ENCODE results near the gene CMKLR1.

CMKLR1 gene

DNA sequence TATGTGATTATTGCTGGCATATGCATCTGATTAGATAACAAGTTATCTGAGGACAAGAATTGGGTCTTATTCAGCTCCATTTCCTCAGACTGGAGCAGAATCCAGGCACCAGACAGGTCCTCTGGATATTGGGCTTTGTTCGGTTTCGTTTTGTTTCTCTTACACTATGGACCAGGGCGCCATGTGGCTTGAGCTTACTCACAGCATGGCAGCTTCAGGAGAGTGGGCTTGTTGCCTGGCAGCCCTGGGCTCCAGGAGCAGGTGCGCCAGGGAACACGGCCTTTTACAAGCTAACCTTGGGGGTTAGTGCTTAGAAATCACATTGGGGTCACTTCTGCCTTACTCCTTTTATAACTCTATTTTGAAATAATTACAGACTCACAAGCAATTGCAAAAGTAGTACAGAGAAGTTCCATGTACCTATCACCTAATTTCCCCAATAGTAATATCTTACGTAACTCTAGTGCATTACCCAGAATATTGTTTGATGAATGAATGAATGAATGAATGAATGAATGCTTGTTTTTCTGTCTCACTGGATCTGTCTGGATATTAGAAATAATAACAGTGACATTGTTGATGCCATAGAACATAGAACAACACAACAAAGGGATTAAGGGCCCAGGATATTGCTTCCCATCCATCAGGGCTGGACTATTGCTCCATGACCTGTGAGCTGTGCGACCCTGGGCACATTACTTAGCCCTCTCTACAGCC, 39.0 kb downstream of the CMKLR1 start:
- no peak for DNase-seq (ENCODE audit: low spot score)

DNA sequence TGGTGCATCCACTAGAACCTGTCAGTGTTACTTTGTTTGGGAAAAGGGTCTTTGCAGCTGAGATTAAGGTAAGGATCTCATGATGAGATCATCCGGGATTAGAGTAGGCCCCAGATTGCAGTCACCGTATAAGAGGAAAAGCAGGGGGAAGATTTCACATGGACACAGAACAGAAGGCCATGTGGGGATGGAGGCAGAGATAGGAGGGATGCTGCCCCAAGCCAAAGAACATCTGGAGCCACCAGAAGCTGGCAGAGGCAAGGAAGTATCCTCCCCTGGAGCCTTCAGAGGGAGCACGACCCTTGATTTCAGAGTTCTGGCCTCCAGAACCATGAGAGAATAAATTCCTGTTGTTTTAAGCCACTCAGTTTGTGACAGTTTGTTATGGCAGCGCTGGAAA, 39.6 kb downstream of the CMKLR1 start:
- DNase-seq (ENCODE audit: low spot score) = no peak

DNA sequence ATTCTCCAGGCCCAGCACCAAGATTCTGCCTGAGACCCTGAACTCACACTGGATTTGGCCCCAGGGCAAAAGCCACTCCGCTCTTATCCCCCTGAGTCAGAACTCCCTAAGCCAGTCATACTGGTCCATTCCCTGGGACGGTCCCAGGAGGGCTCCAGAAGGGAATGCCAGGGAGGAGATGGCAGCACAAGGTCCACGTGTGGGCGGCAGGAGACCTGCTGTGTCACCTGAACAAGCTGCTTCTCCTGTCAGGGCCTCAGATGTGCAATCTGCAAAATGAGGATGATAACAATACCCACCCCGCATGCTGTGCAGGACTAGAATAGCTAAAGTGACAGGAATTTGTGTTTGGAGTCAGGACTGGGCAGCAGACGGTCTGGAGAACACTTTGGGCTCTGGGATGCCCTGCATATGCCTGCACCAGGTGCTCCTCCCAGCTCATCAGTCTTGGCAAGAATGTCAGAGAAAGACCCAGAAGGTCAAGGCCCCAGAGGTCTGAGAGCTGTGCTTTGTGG, 40.3 kb downstream of the CMKLR1 start:
- no peak for DNase-seq (ENCODE audit: low spot score)

DNA sequence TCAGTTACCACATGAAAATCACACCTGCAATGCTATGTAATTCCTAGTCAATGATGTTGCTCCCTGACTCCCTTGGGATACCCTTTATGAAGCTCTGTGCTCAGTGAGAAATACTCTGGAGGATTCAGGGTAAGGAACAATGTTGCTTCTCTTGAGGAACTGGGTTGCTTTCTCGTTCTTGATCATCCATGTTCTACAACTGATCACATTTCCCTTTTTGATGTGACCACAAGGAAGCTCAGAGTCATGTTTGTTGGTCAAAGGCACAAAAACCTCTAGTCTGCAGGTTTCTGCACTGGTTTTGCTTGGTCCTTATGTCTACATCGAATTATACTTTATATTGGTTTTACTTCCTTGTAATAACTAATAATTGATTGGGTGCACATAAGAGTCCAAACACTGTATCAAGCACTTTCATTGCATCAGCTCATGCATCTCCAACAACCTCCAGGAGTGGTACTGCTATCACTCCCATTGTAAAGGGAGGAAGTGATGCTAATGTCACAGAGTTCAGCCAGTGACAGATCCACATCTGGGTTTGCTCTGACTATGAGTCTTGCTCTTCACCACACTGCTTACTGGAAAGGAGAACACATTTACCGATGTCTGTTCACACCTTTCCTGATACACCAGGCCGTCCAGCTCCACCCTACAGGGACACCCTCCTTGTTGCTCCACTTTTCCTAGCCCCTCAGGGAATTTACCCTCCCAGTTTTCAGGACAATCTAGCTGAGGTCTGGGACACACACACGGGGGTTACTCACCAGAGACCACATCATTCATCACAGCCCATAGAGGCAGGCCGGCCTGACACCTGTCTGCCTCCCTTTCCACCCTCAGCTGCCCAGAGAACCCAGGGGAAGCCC, 41.0 kb downstream of the CMKLR1 start:
- DNase-seq (ENCODE audit: low spot score) = peak; percentile 16

DNA sequence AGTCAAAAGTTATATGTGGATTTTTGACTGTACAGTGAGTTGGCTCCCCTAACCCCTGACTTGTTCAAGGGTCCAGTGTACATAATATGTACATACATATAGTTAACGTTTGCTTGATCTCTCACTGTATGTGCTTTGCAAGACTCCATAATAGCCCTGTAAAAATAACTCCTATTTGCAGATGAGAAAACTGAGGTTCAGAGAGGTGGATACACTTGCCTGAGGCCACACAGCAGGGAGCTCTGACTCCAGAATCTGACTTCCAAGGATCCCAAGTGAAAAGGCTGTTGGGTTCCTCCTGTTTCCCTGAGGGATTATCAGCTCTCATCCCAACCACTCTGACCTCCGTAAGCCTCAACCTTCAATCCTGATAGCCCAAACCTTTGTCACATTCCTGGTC, 41.7 kb downstream of the CMKLR1 start:
- no peak for DNase-seq (ENCODE audit: low spot score)

DNA sequence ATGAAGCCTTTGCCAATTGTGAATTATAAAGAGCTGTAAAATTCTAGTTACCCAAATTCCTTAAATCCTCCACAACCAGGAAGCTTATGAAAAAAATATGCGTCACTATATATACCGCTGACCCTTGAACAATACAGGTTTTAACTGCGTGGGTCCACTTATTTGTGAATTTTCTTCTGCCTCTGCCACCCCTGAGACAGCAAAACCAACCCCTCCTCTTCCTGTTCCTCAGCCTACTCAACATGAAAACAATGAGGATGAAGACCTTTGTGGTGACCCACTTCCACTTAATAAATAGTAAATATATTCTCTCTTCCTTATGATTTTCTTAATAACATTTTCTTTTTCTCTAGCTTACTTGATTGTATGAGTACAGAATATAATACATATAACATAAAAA, 42.2 kb downstream of the CMKLR1 start:
- no peak for DNase-seq (ENCODE audit: low spot score)

DNA sequence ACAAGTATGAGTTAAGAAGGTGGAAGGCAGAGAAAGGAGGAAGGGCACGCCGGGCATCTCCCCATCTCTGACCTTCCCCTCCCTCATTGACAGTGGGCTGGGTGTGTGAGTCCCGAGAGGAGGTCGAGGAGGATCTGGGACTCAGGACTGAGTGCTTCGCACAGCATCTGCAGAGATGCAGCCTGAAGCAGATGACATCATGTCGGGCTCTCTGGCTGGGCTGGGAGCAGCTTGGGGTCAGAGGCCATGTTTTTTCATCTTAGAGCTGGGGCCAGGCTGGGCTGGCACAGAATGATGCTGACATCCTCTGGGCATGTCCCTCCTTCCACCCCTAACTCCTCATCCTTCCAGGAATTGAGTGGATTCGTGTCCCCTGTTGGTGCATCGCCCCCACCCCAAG, 43.5 kb downstream of the CMKLR1 start:
- no peak for DNase-seq (ENCODE audit: low spot score)

DNA sequence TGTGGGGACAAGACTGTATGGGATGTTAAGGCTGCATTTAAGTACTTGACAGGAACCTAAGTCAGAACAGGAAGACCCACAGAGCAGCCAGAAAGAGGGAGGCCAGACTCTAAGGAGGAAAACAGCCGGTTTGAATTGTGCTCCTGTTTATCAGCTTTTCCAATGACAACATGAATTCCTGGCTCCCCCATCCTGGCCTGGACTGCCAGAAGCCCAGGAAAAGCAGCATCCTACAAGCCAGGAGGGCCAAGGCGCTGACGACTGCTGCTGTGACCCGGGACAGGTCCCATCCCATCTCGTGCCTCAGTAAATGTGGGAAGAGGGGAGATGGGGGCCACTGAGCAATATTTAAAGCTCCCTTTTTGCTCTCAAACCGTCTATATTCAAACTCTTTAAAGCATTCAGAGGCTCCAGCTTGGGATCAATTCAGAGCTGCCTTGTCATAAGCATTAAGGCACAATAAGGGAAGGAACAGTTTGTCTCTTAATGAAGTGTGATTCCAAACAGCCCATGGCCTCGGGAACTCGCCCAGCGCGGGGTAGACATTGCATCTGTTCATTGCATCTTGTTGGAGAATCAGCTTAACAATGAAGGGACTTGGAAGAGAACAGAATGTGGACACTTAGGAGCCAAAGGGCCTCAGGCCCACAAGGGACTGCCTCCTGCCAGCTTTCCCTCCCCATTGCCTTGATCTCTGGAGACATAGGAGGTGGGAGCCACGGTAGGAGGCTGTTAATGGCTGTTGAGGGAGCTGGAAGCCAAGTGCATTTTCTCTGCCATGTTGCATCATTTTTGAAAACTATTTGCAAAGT, 49.6 kb downstream of the CMKLR1 start:
- DNase-seq (ENCODE audit: low spot score) = no peak

DNA sequence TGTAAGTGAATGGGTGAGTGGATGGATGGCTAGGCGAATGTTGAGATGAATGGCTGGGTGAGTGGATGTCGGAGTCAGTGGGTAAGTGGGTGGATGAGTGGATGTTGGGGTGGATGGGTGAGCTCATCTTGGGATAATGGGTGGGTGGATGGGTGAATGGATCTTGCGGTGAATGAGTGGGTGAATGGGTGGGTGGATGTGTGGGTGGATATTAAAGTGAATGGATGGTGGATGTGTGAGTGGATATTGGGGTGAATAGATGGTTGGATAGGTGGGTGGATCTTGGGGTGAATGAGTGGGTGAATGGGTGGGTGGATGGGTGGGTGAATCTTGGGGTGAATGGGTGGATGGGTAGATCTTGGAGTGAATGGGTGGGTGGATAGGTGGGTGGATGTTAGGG, 51.9 kb downstream of the CMKLR1 start:
- DNase-seq (ENCODE audit: low spot score) = no peak

DNA sequence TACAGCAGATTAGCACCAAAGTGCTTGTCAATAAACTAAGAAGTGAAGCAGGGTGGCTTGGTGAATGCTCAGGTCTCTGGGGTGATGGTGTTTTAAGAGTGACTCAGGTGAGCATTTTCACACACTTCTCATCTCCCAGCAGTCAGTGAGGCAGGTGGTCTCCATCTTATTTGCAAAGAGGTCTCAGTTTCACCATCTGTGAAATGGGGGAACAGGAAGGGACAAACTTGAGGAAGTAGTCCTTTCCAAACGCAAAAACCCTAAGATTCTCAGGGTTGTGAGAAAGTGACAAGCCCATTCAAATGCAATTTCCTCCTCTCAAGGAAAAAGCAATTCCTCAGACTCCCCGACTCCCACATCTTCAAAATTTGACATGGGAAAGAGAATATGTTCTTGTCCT, 54.1 kb downstream of the CMKLR1 start:
- no peak for DNase-seq (ENCODE audit: low spot score)

DNA sequence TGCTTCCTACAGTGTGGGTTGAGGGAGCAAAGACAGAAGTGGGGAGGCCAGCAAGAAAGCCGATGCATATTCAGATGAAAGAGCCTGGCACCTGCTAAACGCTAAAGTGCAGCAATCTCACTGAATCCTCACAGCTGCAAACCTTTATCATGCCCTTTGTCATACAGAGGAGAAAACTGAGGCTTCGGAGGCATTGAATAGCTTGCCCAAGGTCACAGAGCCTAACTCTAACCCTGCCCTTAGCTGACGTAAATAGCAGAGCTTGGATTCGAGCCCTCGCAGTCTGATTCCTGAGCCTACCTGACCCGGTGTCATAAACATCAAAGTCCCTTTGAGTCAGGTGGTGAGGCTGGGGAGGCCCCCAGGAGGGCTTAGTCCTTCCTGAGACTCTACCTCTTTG, 54.9 kb downstream of the CMKLR1 start:
- no peak for DNase-seq (ENCODE audit: low spot score)

DNA sequence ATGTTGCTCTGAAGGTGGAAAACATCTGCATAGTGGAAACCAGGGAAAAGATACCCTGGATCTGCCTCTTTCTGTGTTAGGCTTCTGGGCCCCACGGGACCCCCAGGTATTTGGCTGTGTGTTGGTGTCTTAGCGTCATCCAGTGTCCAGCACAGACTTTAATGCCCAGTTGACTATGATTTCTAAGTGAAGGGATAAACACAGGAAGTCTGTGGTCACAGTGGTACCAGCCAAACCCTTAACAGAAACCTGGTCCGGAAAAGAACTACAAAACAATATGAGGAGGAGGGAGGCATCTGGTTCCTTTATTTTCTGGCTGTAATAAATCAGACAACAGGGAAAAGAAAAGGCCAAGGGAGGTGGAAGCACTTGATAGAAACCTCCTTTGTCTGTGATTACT, 56.4 kb downstream of the CMKLR1 start:
- DNase-seq (ENCODE audit: low spot score) = no peak

DNA sequence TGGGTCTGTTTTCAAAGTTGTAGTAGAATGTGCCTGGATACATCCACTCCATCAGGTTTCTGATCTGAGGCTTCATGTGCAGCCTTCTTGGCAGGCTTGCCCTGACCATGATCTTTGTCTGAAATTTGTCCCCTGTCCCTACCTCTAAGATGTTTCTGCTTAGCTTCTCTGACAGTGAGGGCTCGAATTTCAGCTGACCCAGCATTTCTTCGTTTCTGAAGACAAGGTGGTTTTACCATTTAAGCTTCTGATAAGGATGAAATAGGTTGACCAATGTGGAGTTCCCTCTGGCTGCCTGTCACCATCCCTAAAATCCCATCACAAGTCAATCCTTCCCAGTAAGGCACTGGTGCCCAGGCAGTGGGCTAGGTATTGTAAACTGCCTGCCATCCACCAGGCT, 57.0 kb downstream of the CMKLR1 start:
- DNase-seq (ENCODE audit: low spot score) = no peak

DNA sequence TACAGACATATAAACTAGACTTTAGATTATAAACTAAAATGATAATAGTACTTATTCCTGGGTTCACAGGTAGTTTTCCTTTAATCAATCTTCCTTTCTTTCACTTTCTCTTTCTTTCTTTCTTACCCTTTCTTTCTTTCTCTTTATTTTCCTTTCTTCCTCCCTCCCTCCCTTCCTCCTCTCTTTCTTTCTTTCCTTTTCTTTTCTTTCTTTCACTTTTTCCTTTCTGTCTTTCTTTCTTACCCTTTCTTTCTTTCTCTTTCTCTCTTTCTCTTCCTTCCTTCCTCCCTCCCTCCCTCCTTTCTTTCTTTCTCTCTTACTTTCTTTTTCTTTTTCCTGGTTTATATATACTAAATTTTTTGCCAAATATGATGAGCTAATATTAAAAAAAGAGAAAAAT, 61.5 kb downstream of the CMKLR1 start:
- no peak for DNase-seq (ENCODE audit: low spot score)

DNA sequence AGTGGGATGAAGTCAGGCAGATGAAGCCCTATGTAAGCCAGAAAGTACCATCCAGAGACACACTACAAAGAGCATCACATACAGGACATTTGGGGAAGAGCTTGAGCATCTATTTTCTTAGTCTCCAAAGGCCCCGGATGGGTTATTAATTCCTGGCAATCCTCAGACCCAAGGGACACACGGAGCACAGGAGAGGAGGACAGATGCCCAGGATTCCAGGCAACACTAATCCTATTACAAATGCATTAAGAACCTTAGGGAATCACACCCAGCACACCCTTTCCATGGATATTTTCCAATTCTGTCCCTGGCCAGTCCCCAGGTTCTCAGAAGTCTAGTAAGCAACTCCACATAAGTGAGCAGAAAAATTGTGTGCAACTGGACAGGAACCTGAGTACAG, 65.9 kb downstream of the CMKLR1 start:
- DNase-seq (ENCODE audit: low spot score) = no peak

DNA sequence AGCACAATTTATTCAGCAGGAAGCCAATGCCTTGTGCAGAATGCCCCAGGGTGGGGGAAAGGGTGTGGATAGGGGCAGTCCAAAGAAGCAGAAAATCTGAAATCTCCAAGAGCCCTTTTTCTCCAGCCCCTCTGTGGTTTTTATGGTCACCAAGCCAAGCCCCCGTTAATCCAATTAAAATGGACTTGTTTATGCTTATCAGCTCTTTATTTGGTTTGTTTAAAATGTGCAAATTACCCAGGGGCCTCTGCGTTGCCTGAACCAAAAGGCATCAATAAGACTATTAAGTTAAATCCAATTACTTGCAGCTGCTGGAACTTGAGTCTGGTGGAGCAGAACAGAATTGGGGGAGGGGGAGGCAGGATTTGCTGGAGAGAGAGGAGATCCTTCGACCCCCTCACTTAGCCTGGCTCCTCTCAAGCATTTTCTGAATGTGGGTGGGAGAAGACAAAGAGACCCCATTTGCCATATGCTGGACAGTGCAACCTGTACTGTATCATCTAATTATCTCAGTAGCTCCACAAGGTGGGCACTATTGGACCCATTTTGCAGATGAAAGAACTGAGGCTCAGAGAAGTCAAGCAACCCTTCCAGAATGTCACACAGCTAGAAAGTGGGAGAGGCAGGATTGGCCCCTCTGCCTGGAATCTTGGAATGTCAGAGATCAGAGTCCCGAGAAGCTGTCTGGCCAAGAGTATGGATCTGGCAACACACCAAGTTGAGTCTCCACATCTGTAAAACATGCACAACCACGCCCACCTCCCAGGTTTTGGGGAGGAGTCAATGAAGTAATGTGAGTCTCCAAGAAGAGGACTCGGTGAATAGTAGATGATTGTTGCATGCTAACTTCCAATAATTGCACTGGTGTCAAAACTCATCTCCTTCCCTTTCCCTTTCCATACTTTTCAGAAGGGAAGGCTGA, 66.9 kb downstream of the CMKLR1 start:
- no peak for DNase-seq (ENCODE audit: low spot score)

DNA sequence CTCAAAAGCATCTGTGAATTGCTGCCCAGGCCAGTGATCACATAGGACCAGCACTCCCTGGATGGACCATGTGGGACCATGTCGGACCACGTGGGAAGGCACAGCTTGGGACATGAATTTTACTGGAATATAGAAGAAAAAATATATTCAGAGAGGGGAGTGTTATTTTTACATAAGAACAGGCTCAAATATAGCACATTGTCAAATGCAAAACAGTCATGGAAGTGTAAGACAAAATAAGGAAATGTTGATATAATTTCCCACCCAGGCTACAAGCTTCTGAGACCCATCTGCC, 68.3 kb downstream of the CMKLR1 start:
- DNase-seq (ENCODE audit: low spot score) = no peak

DNA sequence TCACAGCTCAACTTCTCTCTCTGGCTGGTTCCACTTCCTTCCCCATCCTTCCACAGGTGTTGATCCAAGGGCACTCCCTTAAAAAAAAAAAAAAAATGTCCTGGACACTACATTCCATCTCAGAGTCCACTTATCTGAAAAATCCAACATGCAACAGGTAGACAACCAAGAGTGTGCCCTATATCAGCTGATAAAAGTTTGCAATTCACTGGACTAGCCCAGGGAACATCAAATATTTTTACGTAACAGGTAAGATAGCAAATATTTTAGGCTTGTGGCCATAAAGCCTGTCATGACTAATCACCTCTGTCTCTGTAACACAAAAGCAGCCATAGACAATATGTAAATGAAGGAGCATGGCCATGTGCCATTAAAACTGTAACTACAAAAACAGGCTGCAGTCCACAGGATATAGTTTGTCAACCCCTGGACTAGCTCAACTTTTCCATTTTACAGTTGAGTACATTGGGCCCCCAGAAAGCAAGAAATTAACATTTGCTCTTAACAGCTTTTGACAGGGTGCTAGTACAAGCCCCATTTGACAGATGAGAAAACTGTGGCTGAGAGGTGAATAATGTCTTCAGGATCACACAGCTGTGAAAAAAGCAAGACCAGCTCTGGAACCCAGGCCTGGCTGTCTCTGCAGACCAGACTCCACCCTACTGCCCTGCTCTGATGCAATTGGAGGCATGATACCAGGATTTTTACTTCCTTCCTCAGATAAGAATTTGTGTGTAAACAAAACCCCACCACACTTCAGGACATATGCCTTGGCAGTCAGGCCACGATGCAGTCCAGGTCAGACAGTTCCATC, 68.9 kb downstream of the CMKLR1 start:
- DNase-seq (ENCODE audit: low spot score) = no peak

DNA sequence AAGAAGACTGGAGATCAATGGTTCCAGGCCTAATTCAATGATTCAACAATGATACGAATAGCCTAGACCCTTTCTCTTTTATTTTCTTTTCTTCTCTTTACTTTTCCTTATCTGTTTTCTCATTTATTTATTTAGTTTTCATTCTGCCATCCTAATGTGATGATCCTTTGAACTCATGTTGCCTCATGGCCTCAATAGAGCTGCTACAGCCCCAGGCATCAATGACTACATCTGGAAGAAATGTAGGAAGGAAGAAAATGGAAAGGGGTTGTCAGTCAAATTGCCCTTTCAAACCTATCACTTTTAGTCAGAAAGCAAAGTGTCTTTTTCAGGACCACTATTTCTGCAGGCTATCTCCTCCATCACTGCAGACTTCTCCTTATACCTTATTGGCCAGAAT, 69.9 kb downstream of the CMKLR1 start:
- DNase-seq (ENCODE audit: low spot score) = no peak

DNA sequence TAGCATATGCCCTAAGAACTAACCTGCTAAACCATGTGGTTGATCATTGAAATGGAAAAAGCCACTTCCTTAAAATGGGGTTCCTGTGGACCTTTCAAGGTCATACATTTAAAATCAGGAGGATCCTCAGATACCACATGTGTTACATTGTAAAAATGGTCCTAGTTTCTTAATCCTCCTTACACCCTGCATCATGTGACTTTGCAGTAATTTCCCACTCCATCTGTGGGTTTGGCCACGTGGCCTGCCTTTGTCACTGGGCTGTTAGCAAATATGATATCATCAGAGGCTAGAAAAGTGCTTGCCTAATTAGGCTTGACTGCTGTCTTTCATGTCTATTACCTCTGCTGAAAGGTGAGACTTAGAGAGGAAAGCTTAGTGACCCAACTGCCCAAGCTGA, 70.7 kb downstream of the CMKLR1 start:
- no peak for DNase-seq (ENCODE audit: low spot score)

DNA sequence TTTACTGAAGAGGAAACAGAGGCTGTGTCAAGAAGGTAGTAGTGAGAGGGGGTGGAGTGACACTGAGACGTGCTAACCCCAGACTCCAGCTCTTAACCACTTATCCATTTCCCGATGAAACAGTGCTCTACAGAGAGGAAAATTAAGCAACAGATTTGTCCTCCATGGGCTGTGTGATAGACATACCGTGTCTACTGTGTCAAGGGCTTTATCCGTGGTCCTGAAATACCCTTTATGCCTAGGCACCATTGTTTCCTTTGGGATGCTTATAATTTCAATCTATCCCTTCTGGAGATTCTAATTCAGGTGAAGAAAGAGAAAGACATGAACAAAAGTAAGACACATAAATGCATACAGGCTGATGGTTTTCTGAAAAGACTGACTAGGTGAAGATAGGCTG, 71.7 kb downstream of the CMKLR1 start:
- DNase-seq (ENCODE audit: low spot score) = no peak
